Measurements from ENCODE around the gene KRTAP1-5.

GRCh38 chr17:41052566-41052965 is 25.6 kb upstream of the KRTAP1-5 start:
- no peak for TF ChIP-seq CTCF (IDR thresholded peaks at IDR 0.05; ENCODE audit: insufficient read depth, low read depth, low read length)
- TF ChIP-seq EZH2 (IDR thresholded peaks at IDR 0.05; ENCODE audit: insufficient read depth, low read length) = no peak
